ENCODE results near the gene FAM168B. TPM values are rescaled to one million over a fixed set of nuclear protein-coding genes. Genes with fewer than 3 reads are reported as not detected.

The FAM168B gene
- total and polyA plus RNA-seq, 9 donors: 54.4 to 117 (median 98.4) TPM

GRCh38 chr2:131026919-131027318, 66.3 kb downstream of the FAM168B start:
- H3K27ac ChIP-seq: no peak overlapping the region
- H3K4me3 ChIP-seq: no peak overlapping the region
- 63 to 69% (median 65%) methylated on average over 5 of the region's 5 CpGs for WGBS, 3 donors
- intact Hi-C loops (cut with DNase I): no loop called here
- no peaks in the 10 kb centered on the region for H3K4me1 ChIP-seq (ENCODE audit: insufficient read depth)
- no peak for TF ChIP-seq EP300 (IDR thresholded peaks at IDR 0.05)
- TF ChIP-seq POLR2A (IDR thresholded peaks at IDR 0.05): no peak
- TF ChIP-seq, protein P1, sequence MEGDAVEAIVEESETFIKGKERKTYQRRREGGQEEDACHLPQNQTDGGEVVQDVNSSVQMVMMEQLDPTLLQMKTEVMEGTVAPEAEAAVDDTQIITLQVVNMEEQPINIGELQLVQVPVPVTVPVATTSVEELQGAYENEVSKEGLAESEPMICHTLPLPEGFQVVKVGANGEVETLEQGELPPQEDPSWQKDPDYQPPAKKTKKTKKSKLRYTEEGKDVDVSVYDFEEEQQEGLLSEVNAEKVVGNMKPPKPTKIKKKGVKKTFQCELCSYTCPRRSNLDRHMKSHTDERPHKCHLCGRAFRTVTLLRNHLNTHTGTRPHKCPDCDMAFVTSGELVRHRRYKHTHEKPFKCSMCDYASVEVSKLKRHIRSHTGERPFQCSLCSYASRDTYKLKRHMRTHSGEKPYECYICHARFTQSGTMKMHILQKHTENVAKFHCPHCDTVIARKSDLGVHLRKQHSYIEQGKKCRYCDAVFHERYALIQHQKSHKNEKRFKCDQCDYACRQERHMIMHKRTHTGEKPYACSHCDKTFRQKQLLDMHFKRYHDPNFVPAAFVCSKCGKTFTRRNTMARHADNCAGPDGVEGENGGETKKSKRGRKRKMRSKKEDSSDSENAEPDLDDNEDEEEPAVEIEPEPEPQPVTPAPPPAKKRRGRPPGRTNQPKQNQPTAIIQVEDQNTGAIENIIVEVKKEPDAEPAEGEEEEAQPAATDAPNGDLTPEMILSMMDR (IDR thresholded peaks at IDR 0.05): no peak
- H3K36me3 ChIP-seq: no peaks in the 10 kb centered on the region
- H3K9me3 ChIP-seq: no peaks in the 10 kb centered on the region
- no peak for DNase-seq
- H3K27me3 ChIP-seq: no peaks in the 10 kb centered on the region

DNA sequence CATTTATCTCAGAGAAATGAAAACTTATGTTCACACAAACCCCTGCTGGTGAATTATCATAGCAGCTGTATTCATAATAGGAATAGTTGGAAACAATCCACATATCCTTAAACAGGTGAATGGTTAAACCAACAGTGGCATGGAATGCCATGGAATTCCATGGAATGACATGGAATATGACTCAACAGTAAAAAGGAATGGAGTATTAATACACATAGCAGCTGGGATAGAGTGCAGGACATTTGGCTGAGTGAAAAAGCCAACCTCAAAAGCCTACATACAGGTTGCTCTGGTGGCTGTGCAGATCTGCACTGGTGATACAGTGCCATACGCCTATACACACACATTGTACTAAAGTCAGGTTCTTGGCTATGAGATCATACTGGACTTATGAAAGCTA, 69.5 kb downstream of the FAM168B start:
- no peaks in the 10 kb centered on the region for H3K4me1 ChIP-seq (ENCODE audit: insufficient read depth)
- H3K4me3 ChIP-seq: no peak overlapping the region
- 80 to 100% (median 98%) methylated on average over 1 of the region's 1 CpG for WGBS, 3 donors
- no peak for DNase-seq
- intact Hi-C loops (cut with DNase I): no loop called here
- H3K36me3 ChIP-seq: no peaks in the 10 kb centered on the region
- no peaks in the 10 kb centered on the region for H3K27me3 ChIP-seq
- no peak overlapping the region for H3K27ac ChIP-seq
- TF ChIP-seq POLR2A (IDR thresholded peaks at IDR 0.05) (no peak), EP300 (IDR thresholded peaks at IDR 0.05) (no peak)
- TF ChIP-seq, protein P1 (IDR thresholded peaks at IDR 0.05): no peak
- no peaks in the 10 kb centered on the region for H3K9me3 ChIP-seq

GRCh38 chr2:131022731-131023130, 70.5 kb downstream of the FAM168B start:
- no peak for DNase-seq
- TF ChIP-seq EP300 (IDR thresholded peaks at IDR 0.05) (no peak), POLR2A (IDR thresholded peaks at IDR 0.05) (no peak)
- TF ChIP-seq, protein P1 (IDR thresholded peaks at IDR 0.05): no peak
- H3K36me3 ChIP-seq: no peaks in the 10 kb centered on the region
- 7 to 13% (median 10%) methylated on average over 1 of the region's 1 CpG for WGBS, 3 donors
- H3K27ac ChIP-seq: no peak overlapping the region
- H3K27me3 ChIP-seq: no peaks in the 10 kb centered on the region
- H3K4me1 ChIP-seq (ENCODE audit: insufficient read depth): no peaks in the 10 kb centered on the region
- H3K9me3 ChIP-seq: no peaks in the 10 kb centered on the region
- intact Hi-C loops (cut with DNase I): no loop called here
- no peak overlapping the region for H3K4me3 ChIP-seq

- DNase-seq: peak in 2 of 5 donors; percentile 19 to 26
- Histone ChIP-seq H3K9me3 (no peaks in the 10 kb centered on the region), H3K27me3 (no peaks in the 10 kb centered on the region), H3K4me3 (no peak overlapping the region), H3K4me1 (ENCODE audit: insufficient read depth) (peaks cover 1% of the 10 kb centered on the region), H3K36me3 (no peaks in the 10 kb centered on the region), H3K27ac (no peak overlapping the region)
- WGBS, 3 donors: 6 to 11% (median 9%) methylated on average over 8 of the region's 8 CpGs
- intact Hi-C loops (cut with DNase I): no loop called here
- TF ChIP-seq EP300 (IDR thresholded peaks at IDR 0.05) (no peak), POLR2A (IDR thresholded peaks at IDR 0.05) (no peak)
- TF ChIP-seq, protein P1 (IDR thresholded peaks at IDR 0.05): no peak
Observed at GRCh38 chr2:131016826-131017741, 76.2 kb downstream of the FAM168B start.
